ENCODE measurements around the gene WWOX. TPM values are rescaled to one million over a fixed set of nuclear protein-coding genes. Genes with fewer than 3 reads are reported as not detected.

The WWOX gene
- total RNA-seq, 1 donor from 2014 or later: 29.6 TPM

GRCh38 chr16:78628461-78629045 lies 529.1 kb downstream of the WWOX start:
- no peak overlapping the region for H3K4me3 ChIP-seq (ENCODE audit: low read depth, low read length)
- DNase-seq (ENCODE audit: low read depth): no peak
- no peak for TF ChIP-seq CTCF (conservative IDR thresholded peaks at IDR 0.05; ENCODE audit: low read depth, low read length)

- DNase-seq (ENCODE audit: low read depth): no peak
- TF ChIP-seq CTCF (conservative IDR thresholded peaks at IDR 0.05; ENCODE audit: low read depth, low read length): no peak
- H3K4me3 ChIP-seq (ENCODE audit: low read depth, low read length): no peak overlapping the region
Measured at GRCh38 chr16:78629173-78629572, 529.7 kb downstream of the WWOX start.

GRCh38 chr16:78630102-78630501 lies 530.6 kb downstream of the WWOX start:
- no peak for TF ChIP-seq CTCF (conservative IDR thresholded peaks at IDR 0.05; ENCODE audit: low read depth, low read length)
- no peak overlapping the region for H3K4me3 ChIP-seq (ENCODE audit: low read depth, low read length)
- DNase-seq (ENCODE audit: low read depth): no peak

- TF ChIP-seq CTCF (conservative IDR thresholded peaks at IDR 0.05; ENCODE audit: low read depth, low read length): no peak
- no peak for DNase-seq (ENCODE audit: low read depth)
Measured at GRCh38 chr16:78633551-78633950, 534.1 kb downstream of the WWOX start.

GRCh38 chr16:78635807-78636206 lies 536.4 kb downstream of the WWOX start:
- no peak for TF ChIP-seq CTCF (conservative IDR thresholded peaks at IDR 0.05; ENCODE audit: low read depth, low read length)
- H3K4me3 ChIP-seq (ENCODE audit: low read depth, low read length): no peak overlapping the region
- no peak for DNase-seq (ENCODE audit: low read depth)

More at GRCh38 chr16:78633551-78633950, 534.1 kb downstream of the WWOX start:
- H3K4me3 ChIP-seq (ENCODE audit: low read depth, low read length): no peak overlapping the region

GRCh38 chr16:78638371-78638770 lies 538.9 kb downstream of the WWOX start:
- no peak overlapping the region for H3K4me3 ChIP-seq (ENCODE audit: low read depth, low read length)
- TF ChIP-seq CTCF (conservative IDR thresholded peaks at IDR 0.05; ENCODE audit: low read depth, low read length): no peak
- no peak for DNase-seq (ENCODE audit: low read depth)

- H3K4me3 ChIP-seq (ENCODE audit: low read depth, low read length): no peak overlapping the region
- DNase-seq (ENCODE audit: low read depth): no peak
- no peak for TF ChIP-seq CTCF (conservative IDR thresholded peaks at IDR 0.05; ENCODE audit: low read depth, low read length)
Measured at GRCh38 chr16:78639775-78640174, 540.3 kb downstream of the WWOX start.

All from epithelial cell of proximal tubule (primary cell).